K562 (cell line): Measurements from ENCODE around the gene TMEM139. TPM values are rescaled to one million over a fixed set of nuclear protein-coding genes. Genes with fewer than 3 reads are reported as not detected.

Experiments used
- ATF7 ChIP-seq: fragments of 450-650 bp; IDR thresholded peaks from 2 replicates; pipeline ENCODE4 v1.7.1; 2014; ENCODE audit warnings: mild to moderate bottlenecking, moderate library complexity
- BACH1 ChIP-seq: fragments of 200-800 bp; sonication (Bioruptor generic); IDR thresholded peaks from 2 replicates; pipeline ENCODE4 v1.6.1; 2016; ENCODE audit warnings: missing genetic modification characterization, missing compliant biosample characterization
- CBFA2T3 ChIP-seq: fragments of 450-650 bp; IDR thresholded peaks from 2 replicates; pipeline ENCODE4 v1.6.1; 2017
- CREB1 ChIP-seq, 2 experiments: sonication (generic) in 1 of 2; formaldehyde crosslinking in 1 of 2; IDR thresholded peaks; 2 replicates each; pipeline versions ENCODE4 v1.6.1 to v1.8.0; 2012 to 2022; ENCODE audit warnings: inconsistent platforms in 1 of 2, mild to moderate bottlenecking in 1 of 2, missing genetic modification reagents in 1 of 2, moderate library complexity in 1 of 2
- DNMT1 ChIP-seq: fragments of 450-650 bp; IDR thresholded peaks from 2 replicates; pipeline ENCODE4 v1.6.1; 2016; ENCODE audit warnings: antibody characterized with exemption, mild to moderate bottlenecking
- DPF2 ChIP-seq: fragments of 450-650 bp; IDR thresholded peaks from 2 replicates; pipeline ENCODE4 v1.6.1; 2016
- E2F1 ChIP-seq: sonication (generic); formaldehyde crosslinking; IDR thresholded peaks from 2 replicates; pipeline ENCODE4 v1.8.1; 2023; ENCODE audit warnings: mild to moderate bottlenecking, missing genetic modification reagents, moderate library complexity
- EP300 ChIP-seq: IDR thresholded peaks from 2 replicates; pipeline ENCODE4 v1.6.1; 2012; ENCODE audit warnings: low read length, improper control_type of control experiment
- ETV1 ChIP-seq: fragments of 450-650 bp; conservative IDR thresholded peaks from 2 replicates; pipeline ENCODE4 v1.6.1; 2016; ENCODE audit warnings: missing genetic modification characterization, control low read depth, low read depth, missing compliant biosample characterization
- FOXM1 ChIP-seq, 2 experiments: fragments of 450-650 bp in 1 of 2; sonication (generic) in 1 of 2; formaldehyde crosslinking in 1 of 2; IDR thresholded peaks; 2 replicates each; pipeline versions ENCODE4 v1.6.1 to v1.9.0; 2017 to 2022; ENCODE audit warnings: low read depth in 2 of 2, mild to moderate bottlenecking in 2 of 2, missing genetic modification reagents in 1 of 2, moderate library complexity in 1 of 2
- GATA2 ChIP-seq: sonication (generic); formaldehyde crosslinking; IDR thresholded peaks from 2 replicates; pipeline ENCODE4 v1.4.0; 2020; ENCODE audit warnings: mild to moderate bottlenecking, missing genetic modification reagents
- GATAD2B ChIP-seq: fragments of 450-650 bp; IDR thresholded peaks from 2 replicates; pipeline ENCODE4 v1.6.1; 2017; ENCODE audit warnings: mild to moderate bottlenecking, borderline replicate concordance
- LEF1 ChIP-seq: fragments of 450-650 bp; IDR thresholded peaks from 2 replicates; pipeline ENCODE4 v1.6.1; 2016; ENCODE audit warnings: mild to moderate bottlenecking
- MTA2 ChIP-seq: fragments of 450-650 bp; IDR thresholded peaks from 2 replicates; pipeline ENCODE4 v1.6.1; 2016; ENCODE audit warnings: low read depth
- NBN ChIP-seq: fragments of 450-650 bp; IDR thresholded peaks from 2 replicates; pipeline ENCODE4 v1.6.1; 2016; ENCODE audit warnings: low read depth, mild to moderate bottlenecking
- NFIC ChIP-seq: fragments of 450-650 bp; IDR thresholded peaks from 2 replicates; pipeline ENCODE4 v1.6.1; 2017; ENCODE audit warnings: mild to moderate bottlenecking, inconsistent platforms
- NR2C1 ChIP-seq, 2 experiments: fragments of 450-650 bp; IDR thresholded peaks; 2 replicates each; pipeline ENCODE4 v1.6.1; 2017; ENCODE audit warnings: mild to moderate bottlenecking in 2 of 2, antibody characterized with exemption in 1 of 2, inconsistent platforms in 1 of 2, missing compliant biosample characterization in 1 of 2, missing genetic modification characterization in 1 of 2
- PKNOX1 ChIP-seq: fragments of 450-650 bp; IDR thresholded peaks from 2 replicates; pipeline ENCODE4 v1.6.1; 2016
- PURB ChIP-seq: sonication (generic); formaldehyde crosslinking; IDR thresholded peaks from 2 replicates; pipeline ENCODE4 v1.9.0; 2021; ENCODE audit warnings: low read depth, mild to moderate bottlenecking, missing genetic modification reagents
- RFX1 ChIP-seq: fragments of 450-650 bp; IDR thresholded peaks from 2 replicates; pipeline ENCODE4 v1.6.1; 2016; ENCODE audit warnings: mild to moderate bottlenecking, moderate library complexity
- SMARCA4 ChIP-seq: fragments of 450-650 bp; IDR thresholded peaks from 2 replicates; pipeline ENCODE4 v1.6.1; 2016
- SRSF7 ChIP-seq: fragments of 200-400 bp; formaldehyde crosslinking; optimal IDR thresholded peaks from 2 replicates; pipeline ENCODE3; 2017; ENCODE audit warnings: mild to moderate bottlenecking, low read depth, low read length
- STAT5A ChIP-seq: IDR thresholded peaks from 2 replicates; pipeline ENCODE4 v1.6.1; 2012; ENCODE audit warnings: low read length, inconsistent platforms, borderline replicate concordance
- TBP ChIP-seq: optimal IDR thresholded peaks from 2 replicates; pipeline ENCODE3; 2011; ENCODE audit warnings: low read depth, low read length, improper control_type of control experiment
- TEAD4 ChIP-seq, 2 experiments: sonication (generic) in 1 of 2; formaldehyde crosslinking in 1 of 2; IDR thresholded peaks; 2 replicates each; pipeline versions ENCODE4 v1.6.1 to v1.8.0; 2012 to 2022; ENCODE audit warnings: borderline replicate concordance in 1 of 2, inconsistent platforms in 1 of 2, low read length in 1 of 2, mild to moderate bottlenecking in 1 of 2, missing genetic modification reagents in 1 of 2
- TRIM24 ChIP-seq, 2 experiments: fragments of 450-650 bp; IDR thresholded peaks; 2 replicates each; pipeline ENCODE4 v1.6.1; 2016
- ZBTB2 ChIP-seq: fragments of 450-650 bp; IDR thresholded peaks from 2 replicates; pipeline ENCODE4 v1.6.1; 2016; ENCODE audit warnings: antibody characterized with exemption
- ZNF644 ChIP-seq: fragments of 200-800 bp; sonication (Bioruptor generic); IDR thresholded peaks from 2 replicates; pipeline ENCODE4 v1.6.1; 2016; ENCODE audit warnings: low read depth, missing genetic modification characterization, missing compliant biosample characterization
- polyA plus RNA-seq, 8 experiments: library from polyadenylated mRNA; depleted of rRNA in 4 of 8; stranded (reverse) in 5 of 8; unstranded in 3 of 8; fragments of >200 nt; fragmentation: Nextera tagmentation in 2 of 8; fragmentation: Illumina TruSeq in 1 of 8; extraction: Ambion mirVana in 2 of 8; extraction: Trizol in 1 of 8; gene quantifications; 2 replicates each; pipeline versions ENCODE4 v1.2.1 to v1.2.3, GENCODE V29; 2011 to 2014; ENCODE audit warnings: inconsistent platforms in 1 of 8, missing spikeins in 1 of 8
- total RNA-seq, 7 experiments: library from RNA; depleted of rRNA in 6 of 7; stranded (reverse); fragments of >200 nt in 6 of 7; fragmentation: Illumina TruSeq in 2 of 7; extraction: Trizol in 2 of 7; gene quantifications; 2 replicates each; pipeline versions ENCODE4 v1.2.1 to v1.2.3, GENCODE V29; 2011 to 2021; ENCODE audit warnings: low replicate concordance in 1 of 7

Gene TMEM139
- total and polyA plus RNA-seq, 9 of the 15 experiments (the other 6 are each of a cell fraction or from before 2014, with no cell fraction given), result 0.27 to 1.8 (median 0.79) TPM

- TF ChIP-seq LEF1 (peak; percentile 80), PURB (CRISPR knock-in tag) (no peak), TRIM24 (IDR thresholded peaks at IDR 0.05) (peak in 1 of 2 experiments; percentile 44; a peak in 1 of 4 replicates), SMARCA4 (peak; percentile 81), CREB1 (IDR thresholded peaks at IDR 0.05) (peak; percentile 90), CREB1 (CRISPR knock-in tag; IDR thresholded peaks at IDR 0.05) (peak; percentile 67; the same call in 1 of the 2 replicates), DNMT1 (0 out of 2 replicates have a peak, but pooled peaks have one; percentile 14), ZNF644 (peak; percentile 50; the same call in 1 of the 2 replicates), GATAD2B (0 out of 2 replicates have a peak, but pooled peaks have one; percentile 21), FOXM1 (IDR thresholded peaks at IDR 0.05; ENCODE audit: low read depth) (peak; percentile 81), FOXM1 (CRISPR knock-in tag; IDR thresholded peaks at IDR 0.05; ENCODE audit: low read depth) (no peak), NFIC (peak; percentile 27; the same call in 1 of the 2 replicates), PKNOX1 (peak; percentile 49; the same call in 1 of the 2 replicates), ZBTB2 (peak; percentile 49; the same call in 1 of the 2 replicates), MTA2 (peak; percentile 74; the same call in 1 of the 2 replicates), CBFA2T3 (peak; percentile 87), NR2C1 (IDR thresholded peaks at IDR 0.05) (no peak), NR2C1 (tag; IDR thresholded peaks at IDR 0.05) (no peak), STAT5A (peak; percentile 60; the same call in 1 of the 2 replicates), TEAD4 (IDR thresholded peaks at IDR 0.05; ENCODE audit: low read length) (peak; percentile 84), TEAD4 (CRISPR knock-in tag; IDR thresholded peaks at IDR 0.05; ENCODE audit: borderline replicate concordance) (no peak), SRSF7 (no peak), EP300 (peak; percentile 68; the same call in 1 of the 2 replicates), ATF7 (peak; percentile 36; the same call in 1 of the 2 replicates), GATA2 (CRISPR knock-in tag) (peak; percentile 39; the same call in 1 of the 2 replicates), E2F1 (CRISPR knock-in tag) (0 out of 2 replicates have a peak, but pooled peaks have one; percentile 4), ETV1 (tag) (peak; percentile 30; the same call in 1 of the 2 replicates), TBP (peak; percentile 21), NBN (peak; percentile 22; the same call in 1 of the 2 replicates), DPF2 (peak; percentile 87), BACH1 (tag) (no peak), RFX1 (peak; percentile 55; the same call in 1 of the 2 replicates)
These were observed 27.8 kb upstream of the TMEM139 start (continued) for GRCh38 chr7:143256932-143257331.
